ENCODE data around the gene STAC3. TPM values are rescaled to one million over a fixed set of nuclear protein-coding genes. Genes with fewer than 3 reads are reported as not detected.

The STAC3 gene
- total and polyA plus RNA-seq, 10 of the 15 experiments (the other 5 are each of a cell fraction or from before 2014, with no cell fraction given): 0.49 to 9.9 (median 3.8) TPM

DNA sequence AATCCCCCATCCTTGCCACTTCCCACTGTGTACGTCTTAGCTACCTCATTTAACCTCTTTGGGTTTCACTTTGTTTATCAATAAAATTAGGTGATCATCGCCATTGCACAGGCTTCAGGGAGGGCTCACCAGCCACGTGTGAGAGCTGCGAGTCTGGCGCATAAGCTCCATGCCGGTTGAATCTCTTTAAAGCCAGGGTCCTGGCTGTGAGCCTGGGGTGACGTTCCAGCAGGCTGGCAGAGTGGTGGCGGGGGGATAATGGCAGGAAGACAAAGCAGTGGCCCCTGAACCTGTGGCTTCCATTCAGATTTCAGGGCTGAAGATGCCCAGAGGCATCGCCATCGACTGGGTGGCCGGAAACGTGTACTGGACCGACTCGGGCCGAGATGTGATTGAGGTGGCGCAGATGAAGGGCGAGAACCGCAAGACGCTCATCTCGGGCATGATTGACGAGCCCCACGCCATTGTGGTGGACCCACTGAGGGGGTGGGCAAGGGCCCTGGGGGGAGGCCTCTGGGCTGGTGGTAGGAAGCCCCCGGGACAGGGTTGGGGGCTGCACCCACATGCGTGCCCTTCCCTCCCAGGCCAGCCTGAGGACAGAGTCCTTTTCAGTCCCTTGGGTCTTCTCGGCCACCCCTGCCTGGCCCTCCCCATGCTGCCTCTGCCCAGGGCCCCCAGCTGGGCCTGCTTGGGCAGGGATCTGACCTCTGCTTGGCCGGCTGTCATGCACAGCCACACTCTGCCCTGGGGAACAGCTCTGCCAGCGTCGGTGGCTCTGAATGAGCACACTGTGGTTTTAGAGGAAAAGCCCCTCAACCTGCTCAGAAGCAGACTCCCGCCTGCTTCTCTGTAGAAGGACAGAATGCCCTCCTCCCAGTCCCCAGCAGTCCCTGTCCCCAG, 43.0 kb downstream of the STAC3 start:
- DNase-seq (ENCODE audit: low read depth, low spot score): no peak
- SMC1A ChIA-PET (ENCODE audit: uncharacterized antibody, unreplicated experiment): no interaction called here
- POLR2A ChIA-PET: interaction anchor here (0.5 kb wide), 1 partner anchor 74 kb away, joined by 3 read pairs; no protein-coding TSS in a partner anchor
- no peak overlapping the region for H3K4me3 ChIP-seq
- no peak for TF ChIP-seq HDAC2 (IDR thresholded peaks at IDR 0.05)
- BruUV-seq (replicated peaks): no TSS peak
- FAIRE-seq: no peak
- in situ Hi-C loops (cut with MboI): no loop called here
- WGBS (ENCODE audit: insufficient coverage, insufficient replicate concordance, low lambda C conversion rate, missing lambda C conversion rate): 48% methylated on average over 29 of the region's 29 CpGs
- no peaks in the 10 kb centered on the region for H3K36me3 ChIP-seq (ENCODE audit: control insufficient read depth in 2 of 2, insufficient read depth in 2 of 2, low read length in 1 of 2)
- intact Hi-C loops (cut with micrococcal nuclease; ENCODE audit: unreplicated experiment): no loop called here
- H2AFZ ChIP-seq (ENCODE audit: control insufficient read depth, low read depth, low read length): no peak overlapping the region
- H3K4me1 ChIP-seq (ENCODE audit: control insufficient read depth, insufficient read depth, low read length): no peaks in the 10 kb centered on the region
- RAD21 ChIA-PET (ENCODE audit: unreplicated experiment): no interaction called here
- CTCF ChIA-PET: interaction anchor here (1.1 to 1.4 kb wide), 2 partner anchors 35 to 84 kb away, joined by 3 to 5 read pairs; no protein-coding TSS in a partner anchor
- H3K9me3 ChIP-seq (replicated peaks; ENCODE audit: control insufficient read depth, insufficient read depth, low read length): no peaks in the 10 kb centered on the region
- no peaks in the 10 kb centered on the region for H4K20me1 ChIP-seq (ENCODE audit: control insufficient read depth, insufficient read depth)
- no peak overlapping the region for H3K9ac ChIP-seq (ENCODE audit: control insufficient read depth, insufficient read depth, low read length)
- H3K79me2 ChIP-seq (ENCODE audit: control insufficient read depth, insufficient read depth, low read length): no peaks in the 10 kb centered on the region
- no peak overlapping the region for H3K27ac ChIP-seq (ENCODE audit: control insufficient read depth, insufficient read depth)
- no peaks in the 10 kb centered on the region; a peak in 1 of 4 replicates for H3K27me3 ChIP-seq (replicated peaks in 1 of 2; ENCODE audit: control insufficient read depth in 2 of 2, insufficient read depth in 2 of 2, low read length in 1 of 2)
- ATAC-seq: peak; percentile 68
- no peak overlapping the region for H3K4me2 ChIP-seq (ENCODE audit: control insufficient read depth, insufficient read depth)

DNA sequence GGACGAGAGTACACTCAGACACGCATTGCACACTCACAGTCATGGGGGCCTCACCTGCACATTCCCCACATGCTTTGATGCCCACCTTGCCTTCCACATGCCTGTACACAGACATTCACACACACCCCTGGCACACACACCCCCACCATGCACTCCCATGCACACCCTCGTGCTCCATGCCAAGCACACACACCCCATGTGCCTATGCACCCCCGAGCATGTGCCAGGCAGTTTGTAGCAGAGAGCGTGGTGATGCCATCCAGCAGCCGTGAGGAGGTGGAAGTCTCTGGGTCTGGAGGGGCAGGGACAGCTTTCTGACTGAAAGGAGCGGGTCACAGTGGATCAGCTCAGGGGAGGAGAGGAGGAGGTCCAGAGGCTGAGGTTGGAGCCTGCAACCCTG, 45.1 kb downstream of the STAC3 start:
- intact Hi-C loops (cut with micrococcal nuclease; ENCODE audit: unreplicated experiment) (no loop called here), in situ Hi-C loops (cut with MboI) (no loop called here)
- no peaks in the 10 kb centered on the region for H3K79me2 ChIP-seq (ENCODE audit: control insufficient read depth, insufficient read depth, low read length)
- DNase-seq (ENCODE audit: low read depth, low spot score): no peak
- no peak for ATAC-seq
- ChIA-PET CTCF (no interaction called here), RAD21 (ENCODE audit: unreplicated experiment) (no interaction called here), SMC1A (ENCODE audit: uncharacterized antibody, unreplicated experiment) (interaction anchor here (0.7 kb wide), 1 partner anchor 84 kb away, joined by 3 read pairs; no protein-coding TSS in a partner anchor), POLR2A (no interaction called here)
- no TSS peak for BruUV-seq (replicated peaks)
- 19% methylated on average over 7 of the region's 7 CpGs for WGBS (ENCODE audit: insufficient coverage, insufficient replicate concordance, low lambda C conversion rate, missing lambda C conversion rate)
- no peak overlapping the region for H3K4me3 ChIP-seq
- H3K4me1 ChIP-seq (ENCODE audit: control insufficient read depth, insufficient read depth, low read length): no peaks in the 10 kb centered on the region
- no peaks in the 10 kb centered on the region; a peak in 1 of 4 replicates for H3K27me3 ChIP-seq (replicated peaks in 1 of 2; ENCODE audit: control insufficient read depth in 2 of 2, insufficient read depth in 2 of 2, low read length in 1 of 2)
- H4K20me1 ChIP-seq (ENCODE audit: control insufficient read depth, insufficient read depth): no peaks in the 10 kb centered on the region
- FAIRE-seq: no peak
- no peak overlapping the region for H3K9ac ChIP-seq (ENCODE audit: control insufficient read depth, insufficient read depth, low read length)
- no peaks in the 10 kb centered on the region for H3K36me3 ChIP-seq (ENCODE audit: control insufficient read depth in 2 of 2, insufficient read depth in 2 of 2, low read length in 1 of 2)
- no peak overlapping the region for H3K4me2 ChIP-seq (ENCODE audit: control insufficient read depth, insufficient read depth)
- H3K9me3 ChIP-seq (replicated peaks; ENCODE audit: control insufficient read depth, insufficient read depth, low read length): no peaks in the 10 kb centered on the region
- H2AFZ ChIP-seq (ENCODE audit: control insufficient read depth, low read depth, low read length): no peak overlapping the region
- no peak overlapping the region for H3K27ac ChIP-seq (ENCODE audit: control insufficient read depth, insufficient read depth)
- no peak for TF ChIP-seq CEBPB (IDR thresholded peaks at IDR 0.05; ENCODE audit: borderline replicate concordance in 1 of 2, low read depth in 2 of 2, low read length in 2 of 2)
- no peak for TF ChIP-seq CREB1 (IDR thresholded peaks at IDR 0.05; ENCODE audit: low read depth)
- TF ChIP-seq USF1 (IDR thresholded peaks at IDR 0.05; ENCODE audit: borderline replicate concordance, extremely low read length, insufficient read depth, low read depth, low read length): no peak
- TF ChIP-seq, protein P1, sequence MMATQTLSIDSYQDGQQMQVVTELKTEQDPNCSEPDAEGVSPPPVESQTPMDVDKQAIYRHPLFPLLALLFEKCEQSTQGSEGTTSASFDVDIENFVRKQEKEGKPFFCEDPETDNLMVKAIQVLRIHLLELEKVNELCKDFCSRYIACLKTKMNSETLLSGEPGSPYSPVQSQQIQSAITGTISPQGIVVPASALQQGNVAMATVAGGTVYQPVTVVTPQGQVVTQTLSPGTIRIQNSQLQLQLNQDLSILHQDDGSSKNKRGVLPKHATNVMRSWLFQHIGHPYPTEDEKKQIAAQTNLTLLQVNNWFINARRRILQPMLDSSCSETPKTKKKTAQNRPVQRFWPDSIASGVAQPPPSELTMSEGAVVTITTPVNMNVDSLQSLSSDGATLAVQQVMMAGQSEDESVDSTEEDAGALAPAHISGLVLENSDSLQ (IDR thresholded peaks at IDR 0.05): no peak
- no peak for TF ChIP-seq EGR1 (IDR thresholded peaks at IDR 0.05; ENCODE audit: borderline replicate concordance in 1 of 2, low read depth in 2 of 2, low read length in 2 of 2)
- no peak for TF ChIP-seq SIX5 (IDR thresholded peaks at IDR 0.05; ENCODE audit: low read depth, low read length, severe bottlenecking)
- TF ChIP-seq SP1 (IDR thresholded peaks at IDR 0.05; ENCODE audit: low read depth, low read length): no peak
- TF ChIP-seq MYB (IDR thresholded peaks at IDR 0.05; ENCODE audit: borderline replicate concordance, low read depth, low read length): no peak
- no peak for TF ChIP-seq FOXK2 (IDR thresholded peaks at IDR 0.05)
- TF ChIP-seq SMAD1 (IDR thresholded peaks at IDR 0.05; ENCODE audit: low read depth, partially characterized antibody): no peak
- no peak for TF ChIP-seq BRCA1 (IDR thresholded peaks at IDR 0.05; ENCODE audit: low read depth, low read length)
- TF ChIP-seq MYC (IDR thresholded peaks at IDR 0.05; ENCODE audit: insufficient read depth, insufficient read length, insufficient replicate concordance, low read length, severe bottlenecking): no peak
- TF ChIP-seq ETV6 (conservative IDR thresholded peaks at IDR 0.05 in 1 of 2, IDR thresholded peaks at IDR 0.05 in 1 of 2; ENCODE audit: borderline replicate concordance in 1 of 2, low read depth in 1 of 2): no peak
- TF ChIP-seq CHD4 (IDR thresholded peaks at IDR 0.05): no peak

All from GM12878 (cell line).